HG03103 (cell line): ENCODE results near the gene SLC39A13.
"Not testable (repeated sequence)": the region's sequence is repeated elsewhere in the genome, so short reads cannot be mapped to it uniquely, and the experiment has no call there.

Experiments used
- ATAC-seq: cut with Tn5 transposase; IDR thresholded peaks from one replicate; pipeline ENCODE4 v1.9.1; 2021; ENCODE audit warnings: low read depth; ENCODE audit not compliant: unreplicated experiment

Gene SLC39A13

GRCh38 chr11:47447906-47448305, 39.5 kb downstream of the SLC39A13 start:
- no peak for ATAC-seq

- ATAC-seq = no peak
These were observed 40.4 kb downstream of the SLC39A13 start, which contains the start of gene RAPSN for GRCh38 chr11:47448566-47449427. TSS of gene RAPSN (minus strand) at chr11:47449136. CDS start at chr11:47448964, 172 bp downstream.

GRCh38 chr11:47449541-47449940, 41.2 kb downstream of the SLC39A13 start:
- ATAC-seq = no peak

- no peak for ATAC-seq
These were observed 43.0 kb downstream of the SLC39A13 start for GRCh38 chr11:47451436-47451835.

- no peak for ATAC-seq
These were observed 43.6 kb downstream of the SLC39A13 start for GRCh38 chr11:47451990-47452389.

- ATAC-seq = no peak
These were observed 45.0 kb downstream of the SLC39A13 start for GRCh38 chr11:47453365-47453764.

- ATAC-seq = not testable (repeated sequence)
These were observed 45.9 kb downstream of the SLC39A13 start for GRCh38 chr11:47454258-47454671.

GRCh38 chr11:47460571-47461235, 52.3 kb downstream of the SLC39A13 start:
- ATAC-seq = no peak

- ATAC-seq = no peak
These were observed 53.5 kb downstream of the SLC39A13 start for GRCh38 chr11:47461876-47462275.

- ATAC-seq = no peak
These were observed 56.1 kb downstream of the SLC39A13 start for GRCh38 chr11:47464483-47464882.
